AML-193 (cell line): ENCODE data around the gene ATG4C.
A peak's percentile ranks its signal among the peaks of the same experiment; 100 is the strongest.
"Not testable (repeated sequence)": the region's sequence is repeated elsewhere in the genome, so short reads cannot be mapped to it uniquely, and the experiment has no call there.

Experiments
- DNase-seq, 2 experiments: peaks; one replicate each; lab custom pipeline; 2025; lab: John Stamatoyannopoulos, UW

Gene ATG4C

DNA sequence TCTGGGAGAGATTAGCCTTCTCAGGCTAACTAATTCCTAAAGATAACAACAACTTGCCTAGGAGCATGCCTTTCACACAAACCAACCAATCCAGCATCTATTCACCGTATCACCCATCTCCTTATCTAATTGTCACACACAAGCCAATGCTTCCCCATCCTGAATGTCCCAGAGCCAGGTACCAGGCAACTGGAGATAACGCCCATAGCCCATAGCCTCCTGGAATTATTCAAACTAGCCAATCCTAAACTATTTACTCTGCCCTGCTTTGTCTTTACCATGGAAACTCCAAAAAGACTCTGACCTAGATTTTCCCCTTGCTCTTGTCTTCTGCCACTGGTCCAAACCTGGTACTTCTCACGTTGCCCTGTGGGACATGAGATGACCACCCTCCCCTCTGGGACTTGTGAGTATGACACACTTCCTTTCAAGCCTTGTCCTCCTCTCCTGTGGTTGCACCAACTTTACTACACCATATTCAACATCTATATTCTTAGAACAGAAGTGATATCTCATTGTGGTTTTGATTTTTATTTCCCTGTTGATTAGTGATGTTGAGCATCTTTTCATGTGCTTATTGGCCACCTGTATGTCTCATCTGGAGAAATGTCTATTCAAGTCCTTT is 8.8 kb upstream of the ATG4C start:
- no peak for DNase-seq

DNA sequence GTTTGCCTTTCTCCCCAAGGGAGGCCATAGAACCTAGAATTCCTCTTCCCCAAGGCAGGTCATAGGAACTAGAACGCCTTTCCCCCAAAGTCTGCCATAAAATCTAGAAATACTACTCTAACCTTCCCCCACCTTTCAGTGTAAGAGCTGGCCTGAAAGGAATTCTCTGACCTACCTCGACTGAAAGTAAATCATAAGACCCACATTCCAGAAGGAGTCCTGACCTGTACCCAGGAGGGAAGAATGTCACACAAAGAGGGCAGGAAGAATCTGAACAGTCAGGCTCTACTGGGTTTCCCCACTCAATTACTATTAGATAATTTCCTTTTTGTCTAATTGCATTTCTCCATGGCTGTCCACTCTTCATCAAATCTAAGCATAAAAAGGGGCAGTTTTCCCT is 5.7 kb upstream of the ATG4C start:
- DNase-seq: no peak

DNA sequence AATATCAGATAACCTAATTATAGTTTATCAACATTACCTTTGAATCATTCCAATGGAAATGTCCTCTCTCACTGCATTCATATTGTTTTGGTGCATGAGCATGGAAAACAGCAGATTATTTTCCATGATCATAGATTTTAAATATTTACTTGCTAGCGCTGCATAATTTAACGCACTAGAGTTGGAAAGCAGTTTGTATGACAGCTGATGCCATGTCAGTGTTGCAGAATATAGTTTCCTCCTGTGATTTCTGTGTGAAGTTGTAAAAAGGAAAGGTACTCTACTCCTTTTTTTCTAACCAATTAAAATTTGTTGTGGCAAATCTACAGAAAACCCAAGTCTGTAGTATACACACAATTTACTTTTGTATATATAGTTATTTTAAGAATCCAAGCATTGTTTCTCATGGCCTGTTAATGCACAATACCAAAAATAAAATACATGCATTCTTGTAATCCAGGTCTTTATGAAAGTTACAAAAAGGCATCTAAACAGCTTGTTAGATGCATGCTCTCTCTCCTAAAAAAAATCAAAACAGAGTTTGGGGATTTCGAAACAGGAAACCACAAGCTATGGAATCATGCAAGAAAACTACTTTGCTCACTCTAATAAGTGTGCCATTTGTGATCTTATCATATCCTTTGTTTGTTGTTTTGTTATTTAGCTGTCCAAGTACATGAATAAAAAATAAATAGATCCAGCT is 1.9 kb upstream of the ATG4C start:
- DNase-seq: peak in 1 of 2 experiments; percentile 8

DNA sequence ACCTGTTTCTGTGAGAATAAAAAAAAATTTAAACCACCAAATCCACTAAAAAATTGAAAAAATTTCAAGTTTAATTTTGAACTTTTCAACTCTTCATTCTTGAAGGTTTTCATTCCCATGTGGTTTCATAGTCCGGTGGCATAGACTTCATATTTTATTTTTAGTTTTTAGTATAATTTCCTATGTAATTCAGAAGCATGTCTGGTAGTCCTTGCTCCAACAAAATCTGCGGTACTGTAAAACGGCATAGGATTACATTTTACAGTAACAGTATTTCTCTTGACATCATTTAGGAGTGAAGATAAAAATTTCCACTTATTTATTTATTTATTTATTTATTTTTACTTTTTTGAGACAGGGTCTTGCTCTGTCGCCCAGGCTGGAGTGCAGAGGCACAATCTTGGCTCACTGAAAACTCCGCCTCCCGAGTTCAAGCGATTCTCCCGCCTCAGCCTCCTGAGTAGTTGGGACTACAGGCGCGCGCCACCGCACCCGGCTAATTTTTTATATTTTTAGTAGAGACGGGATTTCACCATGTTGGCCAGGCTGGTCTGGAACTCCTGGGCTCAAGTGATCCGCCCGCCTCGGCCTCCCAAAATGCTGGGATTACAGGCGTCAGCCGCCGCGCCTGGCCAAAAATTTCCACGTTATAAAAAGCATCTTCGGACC is 1.3 kb upstream of the ATG4C start:
- DNase-seq: not testable (repeated sequence)

DNA sequence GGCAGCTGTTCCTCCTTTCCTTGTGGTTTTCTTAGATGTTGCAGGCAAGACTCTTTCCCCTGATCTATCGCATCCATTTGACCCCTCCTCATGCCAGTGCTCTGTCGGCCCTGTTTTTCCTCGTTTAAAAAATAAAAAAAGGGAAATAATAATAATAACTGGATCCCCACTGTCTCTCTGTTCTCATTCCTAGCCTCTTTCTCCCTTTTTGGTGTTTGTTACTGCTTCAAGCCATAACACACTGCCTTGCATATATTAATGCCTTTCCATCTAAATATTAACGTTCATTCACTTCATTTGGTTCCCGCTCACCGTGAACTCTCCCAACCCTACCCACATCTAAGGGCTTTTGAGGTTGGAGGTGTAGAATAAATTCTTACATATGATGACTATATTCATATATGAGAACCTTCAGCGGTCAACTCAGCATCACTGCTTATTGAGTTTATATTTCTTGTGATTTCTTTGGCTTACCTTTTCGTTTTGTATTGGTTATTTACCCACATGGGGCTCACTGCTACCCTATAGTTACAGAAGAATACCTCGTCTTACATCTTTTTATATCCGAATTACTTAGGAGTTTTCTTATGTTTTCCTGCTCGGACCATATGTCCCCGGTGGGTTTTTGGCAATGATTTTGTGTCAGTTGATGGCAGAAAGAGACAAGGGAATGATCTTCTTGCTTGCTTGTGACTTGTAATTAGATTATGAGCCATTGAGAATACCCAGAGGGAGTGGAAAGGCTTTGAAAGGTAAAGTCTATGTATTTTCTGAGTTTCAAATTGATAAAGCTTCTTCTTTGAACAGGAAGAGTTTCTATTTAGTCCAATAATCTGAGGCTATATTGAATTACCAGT is 805 bp downstream of the ATG4C start:
- DNase-seq: peak in 1 of 2 experiments; percentile 55

DNA sequence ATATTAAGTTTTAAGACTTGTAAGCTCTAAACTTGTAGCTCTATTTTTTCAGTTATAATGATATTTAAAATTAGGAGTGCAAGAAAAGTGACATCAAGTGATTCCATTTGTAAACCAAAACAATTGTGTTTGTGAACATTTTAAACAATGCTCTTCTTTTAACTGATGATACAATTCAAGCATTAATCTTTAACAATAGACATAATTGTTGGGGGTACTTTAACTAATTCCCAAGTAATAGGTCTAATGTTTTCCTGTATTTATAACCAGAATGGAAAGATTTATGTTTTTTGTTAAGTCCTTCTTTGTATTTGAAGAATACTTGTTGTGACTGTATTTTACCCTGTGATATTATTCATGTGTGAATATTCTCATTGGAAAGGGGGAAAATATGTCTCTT is 6.8 kb downstream of the ATG4C start:
- no peak for DNase-seq

DNA sequence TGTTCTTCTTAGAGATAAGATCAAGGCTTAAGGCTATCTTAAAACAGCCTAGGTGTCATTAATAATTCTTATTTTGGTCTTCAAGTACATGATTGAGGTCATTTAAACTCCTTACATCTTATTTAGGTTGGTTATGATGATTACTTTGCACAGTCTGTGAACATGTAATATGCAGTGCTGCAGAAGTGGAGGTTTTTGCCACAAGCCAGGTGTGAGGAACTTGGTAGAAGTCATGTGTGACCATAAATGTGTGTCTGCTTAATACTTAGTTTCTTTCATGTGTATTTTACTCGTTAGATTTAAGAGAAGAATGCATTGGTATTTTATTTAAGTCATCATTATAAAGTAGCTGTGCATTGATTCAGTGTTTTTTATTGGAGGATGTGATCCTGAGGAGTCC is 10.1 kb downstream of the ATG4C start:
- DNase-seq: no peak

- DNase-seq: peak; percentile 83 to 85
Observed at GRCh38 chr1:62796221-62796620, 12.3 kb downstream of the ATG4C start.

- no peak for DNase-seq
Observed at GRCh38 chr1:62799688-62800087, 15.8 kb downstream of the ATG4C start.

DNA sequence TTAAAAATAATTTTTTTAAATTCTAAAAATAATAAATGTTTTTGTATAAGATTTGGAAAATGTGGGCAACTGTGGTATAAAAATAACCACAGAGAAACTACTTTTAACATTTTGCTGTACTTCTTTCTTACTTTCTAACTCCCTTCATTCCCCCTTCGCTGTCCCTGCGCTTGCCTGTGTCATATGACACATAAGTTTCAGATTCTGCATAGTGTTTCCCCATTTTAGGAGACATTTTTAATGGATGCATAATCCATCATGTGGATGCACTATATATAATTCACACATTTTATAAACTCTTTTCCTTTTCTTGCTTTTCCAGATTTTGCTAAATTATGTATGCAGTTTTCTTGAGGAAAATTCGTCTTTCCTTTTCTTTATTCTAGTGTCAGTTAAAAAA is 16.3 kb downstream of the ATG4C start:
- no peak for DNase-seq

GRCh38 chr1:62800825-62801306 is 16.9 kb downstream of the ATG4C start:
- DNase-seq: peak; percentile 75

DNA sequence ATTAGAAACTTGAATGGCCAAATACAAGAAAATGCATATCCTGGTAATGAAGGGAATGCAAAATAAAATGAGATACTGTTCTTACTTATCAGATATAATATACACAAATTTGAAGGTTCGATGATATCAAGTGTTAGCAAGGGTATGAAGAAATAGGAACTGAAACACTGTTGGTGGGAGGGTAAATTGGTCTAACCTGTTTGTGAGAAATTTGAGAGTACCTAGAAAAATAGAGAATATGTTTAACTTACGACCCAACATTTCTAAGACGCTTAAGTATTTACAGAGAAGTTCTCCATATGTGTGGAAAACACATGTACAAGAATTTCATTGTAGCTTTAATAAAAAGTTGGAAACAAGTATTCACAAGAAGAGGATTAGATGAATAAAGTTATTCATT is 25.9 kb downstream of the ATG4C start:
- DNase-seq: no peak

DNA sequence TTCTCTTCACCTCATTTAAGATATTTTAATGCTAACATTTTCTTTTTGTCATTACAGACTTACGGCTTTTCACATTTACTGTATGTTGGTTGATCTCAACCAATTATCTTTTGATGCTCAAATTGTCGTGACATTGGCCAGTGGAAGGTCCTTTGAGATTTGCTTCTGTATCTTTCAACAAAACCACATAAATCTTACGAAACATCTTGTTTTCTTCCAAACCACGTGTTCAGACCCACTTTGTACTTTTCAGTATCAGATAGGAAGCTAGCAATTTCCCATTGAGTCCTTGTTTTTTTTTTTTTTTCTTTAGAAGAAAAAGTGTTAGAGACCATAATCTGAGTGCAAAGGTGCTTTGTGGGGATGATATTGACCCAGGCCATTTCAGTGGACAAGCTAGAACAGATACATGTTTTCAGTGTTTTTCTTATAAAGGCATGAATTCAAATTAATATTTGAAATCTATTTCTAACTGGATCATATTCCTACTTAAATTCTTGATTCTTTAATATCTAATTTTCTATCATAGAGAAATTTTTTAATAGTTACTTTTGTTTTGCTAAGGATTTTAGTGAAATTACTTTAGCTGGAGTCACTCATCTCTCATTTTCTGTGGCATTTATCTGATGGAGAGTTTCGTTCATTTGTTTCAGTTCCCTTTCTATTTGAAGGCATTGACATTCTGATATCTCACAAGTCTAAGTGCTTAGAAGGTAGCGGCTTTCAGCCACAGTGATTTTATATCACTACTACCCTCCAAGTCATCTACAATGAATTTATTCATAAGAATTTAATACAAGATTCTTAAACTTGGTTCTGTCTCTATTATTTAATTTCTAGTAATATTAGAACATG is 26.7 kb downstream of the ATG4C start:
- DNase-seq: no peak

- no peak for DNase-seq
Observed at GRCh38 chr1:62823556-62823955, 39.6 kb downstream of the ATG4C start.

DNA sequence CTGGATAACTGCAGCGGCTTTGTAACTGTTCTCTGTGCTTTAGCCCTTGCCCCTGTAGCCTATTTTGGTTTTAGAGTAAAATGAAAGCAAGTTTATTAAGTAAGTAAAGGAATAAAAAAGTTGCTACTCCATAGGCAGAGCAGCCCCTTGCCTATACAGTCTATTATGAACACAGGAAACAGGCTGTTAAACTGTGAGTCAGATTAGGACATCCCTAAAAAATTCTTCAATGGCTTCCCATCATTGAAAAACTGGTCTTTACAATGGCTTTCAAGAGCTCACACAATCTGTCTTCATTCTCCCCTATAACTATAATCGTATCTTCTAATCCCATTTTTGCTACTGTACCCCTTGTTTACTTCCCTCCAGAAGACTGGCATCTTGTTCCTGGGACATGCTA is 43.0 kb downstream of the ATG4C start:
- no peak for DNase-seq

GRCh38 chr1:62827786-62828185 is 43.9 kb downstream of the ATG4C start:
- DNase-seq: not testable (repeated sequence)

- no peak for DNase-seq
Observed at GRCh38 chr1:62832276-62832675, 48.3 kb downstream of the ATG4C start.

- DNase-seq: no peak
Observed at GRCh38 chr1:62833529-62833928, 49.6 kb downstream of the ATG4C start.

GRCh38 chr1:62834400-62834961 is 50.5 kb downstream of the ATG4C start:
- DNase-seq: no peak

DNA sequence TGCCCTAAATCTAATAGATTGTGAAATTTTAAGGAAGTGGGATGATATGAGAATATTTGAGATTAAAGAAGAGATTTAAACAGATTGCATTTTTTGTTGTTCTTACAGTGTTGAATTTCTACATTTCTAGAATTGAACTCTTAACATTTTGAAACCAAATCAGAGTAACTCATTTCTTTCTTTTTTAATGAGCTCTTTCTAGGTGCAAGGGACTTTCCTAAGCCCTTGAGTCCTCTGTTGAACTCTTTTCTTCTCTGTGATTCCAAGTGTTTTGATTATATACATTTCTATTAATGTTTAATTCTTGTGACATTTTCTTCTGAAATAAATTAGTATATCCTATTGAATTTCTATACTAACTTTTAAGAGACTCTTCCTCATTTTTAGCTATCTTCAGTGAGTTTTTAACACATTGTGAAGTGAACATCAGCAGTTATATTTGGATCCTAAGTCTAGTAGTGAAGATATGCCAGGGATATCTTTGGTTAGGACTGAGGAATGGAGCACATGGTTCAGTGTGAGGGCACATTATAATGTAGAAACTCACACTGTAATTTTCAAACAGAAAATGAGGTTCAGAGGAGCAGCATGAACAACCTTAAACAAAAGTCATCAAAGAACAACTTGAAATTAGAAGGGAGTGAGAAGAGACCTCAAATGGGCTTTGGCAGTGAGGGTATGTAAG is 53.1 kb downstream of the ATG4C start:
- DNase-seq: no peak
